Colonic mucosa (tissue), 4 donors: Measurements from ENCODE around the gene NIPAL4. TPM values are rescaled to one million over a fixed set of nuclear protein-coding genes. Genes with fewer than 3 reads are reported as not detected.
"Not testable (repeated sequence)": the region's sequence is repeated elsewhere in the genome, so short reads cannot be mapped to it uniquely, and the experiment has no call there.

Experiments
- DNase-seq: peaks from one replicate; pipeline ENCODE4 v3.0.0-alpha.2; 2020
- H3K27ac ChIP-seq: fragments of 200-600 bp; one replicate; pipeline ENCODE4 v1.8.0; 2021
- H3K27me3 ChIP-seq: fragments of 200-600 bp; one replicate; pipeline ENCODE4 v1.8.0; 2021
- H3K36me3 ChIP-seq: fragments of 200-600 bp; one replicate; pipeline ENCODE4 v1.8.0; 2021
- H3K4me1 ChIP-seq: fragments of 200-600 bp; one replicate; pipeline ENCODE4 v1.8.0; 2021; ENCODE audit warnings: mild to moderate bottlenecking
- H3K4me3 ChIP-seq: fragments of 200-600 bp; one replicate; pipeline ENCODE4 v1.8.0; 2021
- H3K9ac ChIP-seq, 2 donors: one replicate each; pipeline ENCODE4 v1.7.0; 2013; ENCODE audit warnings: control low read depth in 2 of 2, low read depth in 2 of 2, low read length in 2 of 2
- H3K9me3 ChIP-seq: fragments of 200-600 bp; one replicate; pipeline ENCODE4 v1.8.0; 2021
- CTCF ChIP-seq: fragments of 200-600 bp; IDR thresholded peaks from one replicate; pipeline ENCODE4 v1.8.0; 2022; ENCODE audit warnings: antibody characterized with exemption, mild to moderate bottlenecking
- intact Hi-C: fragments of 100-400 bp; cut with DNase I; formaldehyde crosslinking; loops from one replicate; pipeline ENCODE4 v1.14.1; 2022
- total RNA-seq, 2 donors: library from RNA; stranded (reverse); fragmentation: NEBNext Ultra II Directional in 1 of 2; extraction: Animal tissue kit (Norgen Biotek cat#: 25700) in 1 of 2; gene quantifications; one replicate each; pipeline ENCODE4 v1.2.1, GENCODE V29; 2021
- donor health status: healthy.
- donor health status: DM: no; HTN: no; CAD: no.
- donor health status: DM: no; HTN: no; CAD: no.

The NIPAL4 gene
- total RNA-seq: 1 to 10 TPM in 1 of 2 donors, not detected in 1; 1.4 TPM

- peaks cover 4% of the 10 kb centered on the region for H3K4me1 ChIP-seq
- no peak for DNase-seq
- intact Hi-C loops: no loop called here
- H3K27me3 ChIP-seq: peaks cover 7% of the 10 kb centered on the region
- H3K9me3 ChIP-seq: no peaks in the 10 kb centered on the region
- H3K4me3 ChIP-seq: peak within 1 kb of the TSS; percentile 36
- peak within 1 kb of the TSS in 1 of 2 donors; percentile 60 for H3K9ac ChIP-seq
- TF ChIP-seq CTCF: no peak
- H3K36me3 ChIP-seq: no peaks in the 10 kb centered on the region
- H3K27ac ChIP-seq: no peak within 1 kb of the TSS
Observed at GRCh38 chr5:157459715-157460599, at the start of gene NIPAL4. TSS of gene NIPAL4 (plus strand) at chr5:157460213. CDS start at chr5:157460321, 108 bp downstream.

- Histone ChIP-seq H3K27me3 (no peaks in the 10 kb centered on the region), H3K9ac (no peak overlapping the region), H3K9me3 (no peaks in the 10 kb centered on the region), H3K27ac (no peak overlapping the region), H3K36me3 (no peaks in the 10 kb centered on the region), H3K4me1 (no peaks in the 10 kb centered on the region), H3K4me3 (no peak overlapping the region)
- TF ChIP-seq CTCF: no peak
- DNase-seq: no peak
- intact Hi-C loops: no loop called here
Observed at GRCh38 chr5:157415838-157416237, 44.2 kb upstream of the NIPAL4 start.

- H3K36me3 ChIP-seq, DNase-seq, H3K4me3 ChIP-seq, H3K27me3 ChIP-seq, H3K27ac ChIP-seq, H3K9me3 ChIP-seq, H3K4me1 ChIP-seq, H3K9ac ChIP-seq, intact Hi-C loops: not testable (repeated sequence)
Observed at GRCh38 chr5:157419521-157419920, 40.5 kb upstream of the NIPAL4 start.

- not testable (repeated sequence) for H3K27me3 ChIP-seq, H3K4me3 ChIP-seq, H3K27ac ChIP-seq, H3K36me3 ChIP-seq, H3K9me3 ChIP-seq, DNase-seq, H3K4me1 ChIP-seq, H3K9ac ChIP-seq
- intact Hi-C loops: loop anchor here (5.0 kb wide), 2 partner anchors 47 to 287 kb away; no protein-coding TSS in a partner anchor
Observed at GRCh38 chr5:157429920-157430319, 30.1 kb upstream of the NIPAL4 start.

- H3K36me3 ChIP-seq: no peaks in the 10 kb centered on the region
- H3K4me3 ChIP-seq: no peak overlapping the region
- intact Hi-C loops: loop anchor here (5.0 kb wide), 2 partner anchors 46 to 286 kb away; no protein-coding TSS in a partner anchor
- DNase-seq: peak; percentile 36
- no peak overlapping the region for H3K27ac ChIP-seq
- no peaks in the 10 kb centered on the region for H3K9me3 ChIP-seq
- H3K4me1 ChIP-seq: no peaks in the 10 kb centered on the region
- peak; percentile 32 for TF ChIP-seq CTCF
- H3K27me3 ChIP-seq: no peaks in the 10 kb centered on the region
- H3K9ac ChIP-seq: no peak overlapping the region
Observed at GRCh38 chr5:157431544-157432200, 28.3 kb upstream of the NIPAL4 start.

GRCh38 chr5:157434096-157434495 is 25.9 kb upstream of the NIPAL4 start:
- Histone ChIP-seq H3K4me1 (no peaks in the 10 kb centered on the region), H3K4me3 (no peak overlapping the region), H3K9me3 (no peaks in the 10 kb centered on the region), H3K27me3 (no peaks in the 10 kb centered on the region), H3K36me3 (no peaks in the 10 kb centered on the region), H3K27ac (no peak overlapping the region), H3K9ac (no peak overlapping the region)
- no peak for TF ChIP-seq CTCF
- intact Hi-C loops: loop anchor here (5.0 kb wide), 2 partner anchors 43 to 283 kb away; no protein-coding TSS in a partner anchor
- DNase-seq: no peak
